Transverse colon (tissue), 4 donors: Measurements from ENCODE around the gene SNX30. TPM values are rescaled to one million over a fixed set of nuclear protein-coding genes. Genes with fewer than 3 reads are reported as not detected.

Experiments used
- DNase-seq: peaks from one replicate; pipeline ENCODE4 v3.0.0-alpha.2; 2019
- H3K27ac ChIP-seq, 4 donors: fragments of 200-600 bp; sonication (generic); 2 replicates each; pipeline ENCODE4 v1.5.1; 2016 to 2018; ENCODE audit warnings: inconsistent platforms in 4 of 4
- H3K27me3 ChIP-seq: fragments of 200-600 bp; sonication (generic); 2 replicates; pipeline ENCODE4 v1.5.1; 2017; ENCODE audit warnings: inconsistent platforms
- H3K36me3 ChIP-seq, 4 donors: fragments of 200-600 bp; sonication (generic); 2 replicates each; pipeline ENCODE4 v1.5.1; 2017 to 2019; ENCODE audit warnings: inconsistent platforms in 4 of 4
- H3K4me1 ChIP-seq, 4 donors: fragments of 200-600 bp; sonication (generic); 2 replicates each; pipeline ENCODE4 v1.5.1; 2017 to 2020; ENCODE audit warnings: inconsistent platforms in 4 of 4
- H3K4me3 ChIP-seq, 4 donors: fragments of 200-600 bp; sonication (generic); 1 replicate in 1 of 4; 2 replicates in 3 of 4; pipeline versions ENCODE4 v1.5.1 to v1.6.1; 2017 to 2019; ENCODE audit warnings: inconsistent platforms in 4 of 4
- H3K9me3 ChIP-seq, 2 donors: fragments of 200-600 bp; sonication (generic); 2 replicates each; pipeline ENCODE4 v1.5.1; 2017 to 2019; ENCODE audit warnings: inconsistent platforms in 2 of 2
- EP300 ChIP-seq: sonication (generic); formaldehyde crosslinking; IDR thresholded peaks from one replicate; pipeline ENCODE4 v1.6.1; 2017; ENCODE audit warnings: antibody characterized with exemption, low read depth
- POLR2A ChIP-seq: fragments of 450-650 bp; IDR thresholded peaks from one replicate; pipeline ENCODE4 v1.6.1; 2016; ENCODE audit warnings: antibody characterized with exemption, mild to moderate bottlenecking, moderate library complexity
- POLR2AphosphoS5 ChIP-seq, 3 donors: sonication (generic); formaldehyde crosslinking; IDR thresholded peaks; one replicate each; pipeline ENCODE4 v1.6.1; 2016; ENCODE audit warnings: antibody characterized with exemption in 3 of 3
- WGBS, 2 donors: methylation state at CpG; one replicate each; pipeline ENCODE4 v1.1.5; 2018; ENCODE audit warnings: low coverage in 1 of 2; 5-methylcytosine and 5-hydroxymethylcytosine counted together
- in situ Hi-C, 4 donors: fragments of 200-750 bp; cut with MboI; loops; one replicate each; pipeline versions ENCODE4 v1.15.0 to v1.15.1; 2017; ENCODE audit warnings: low sequenced_read_pairs in 3 of 4, low pct_ligation_motif_present in 1 of 4, low pct_unique_long_range_greater_than_20kb in 1 of 4
- intact Hi-C: fragments of 100-400 bp; cut with DNase I; formaldehyde crosslinking; loops from one replicate; pipeline ENCODE4 v1.15.1; 2023; ENCODE audit warnings: low total_unique reads
- total RNA-seq, 4 donors: library from RNA; depleted of rRNA; stranded (reverse); fragments of >200 nt; gene quantifications; one replicate each; pipeline ENCODE4 v1.1.0, GENCODE V29; 2016
- TF ChIP-seq, protein P1 (sequence below), 5 experiments: fragments of 200-600 bp in 3 of 5; fragments of 450-650 bp in 2 of 5; sonication (generic) in 3 of 5; IDR thresholded peaks; 1 replicate in 2 of 5; 2 replicates in 3 of 5; pipeline ENCODE4 v1.5.1; 2016 to 2017; ENCODE audit warnings: antibody characterized with exemption in 5 of 5, inconsistent platforms in 3 of 5, mild to moderate bottlenecking in 2 of 5, moderate library complexity in 1 of 5

Gene SNX30
- total RNA-seq, 4 donors from 2014 or later, result 15.7 to 46.4 (median 45.7) TPM

DNA sequence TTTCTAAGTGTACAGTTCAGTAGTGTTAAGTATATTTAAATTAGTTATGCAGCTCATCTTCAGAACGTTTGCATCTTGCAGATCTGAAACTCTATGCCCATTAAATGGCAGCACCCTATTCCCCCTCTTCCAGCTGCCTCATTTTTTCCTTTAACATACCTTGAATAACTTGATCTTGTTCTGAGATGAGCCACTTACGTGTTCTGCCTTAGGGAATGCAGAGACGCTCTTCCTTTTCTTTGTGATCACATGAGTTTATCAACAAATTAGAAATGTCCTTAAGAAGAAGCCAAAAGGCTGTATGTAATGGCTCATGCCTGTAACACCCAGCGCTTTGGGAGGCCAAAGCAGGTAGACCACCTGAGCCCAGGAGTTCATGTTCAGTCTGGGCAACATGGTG is 82.5 kb downstream of the SNX30 start:
- DNase-seq, result no peak
- Histone ChIP-seq H3K36me3 (no peaks in the 10 kb centered on the region), H3K27me3 (no peaks in the 10 kb centered on the region), H3K4me1 (peaks cover 6 to 58% (median 45%) of the 10 kb centered on the region in 4 donors), H3K27ac (no peak overlapping the region), H3K9me3 (no peaks in the 10 kb centered on the region), H3K4me3 (no peak overlapping the region)
- TF ChIP-seq, protein P1, sequence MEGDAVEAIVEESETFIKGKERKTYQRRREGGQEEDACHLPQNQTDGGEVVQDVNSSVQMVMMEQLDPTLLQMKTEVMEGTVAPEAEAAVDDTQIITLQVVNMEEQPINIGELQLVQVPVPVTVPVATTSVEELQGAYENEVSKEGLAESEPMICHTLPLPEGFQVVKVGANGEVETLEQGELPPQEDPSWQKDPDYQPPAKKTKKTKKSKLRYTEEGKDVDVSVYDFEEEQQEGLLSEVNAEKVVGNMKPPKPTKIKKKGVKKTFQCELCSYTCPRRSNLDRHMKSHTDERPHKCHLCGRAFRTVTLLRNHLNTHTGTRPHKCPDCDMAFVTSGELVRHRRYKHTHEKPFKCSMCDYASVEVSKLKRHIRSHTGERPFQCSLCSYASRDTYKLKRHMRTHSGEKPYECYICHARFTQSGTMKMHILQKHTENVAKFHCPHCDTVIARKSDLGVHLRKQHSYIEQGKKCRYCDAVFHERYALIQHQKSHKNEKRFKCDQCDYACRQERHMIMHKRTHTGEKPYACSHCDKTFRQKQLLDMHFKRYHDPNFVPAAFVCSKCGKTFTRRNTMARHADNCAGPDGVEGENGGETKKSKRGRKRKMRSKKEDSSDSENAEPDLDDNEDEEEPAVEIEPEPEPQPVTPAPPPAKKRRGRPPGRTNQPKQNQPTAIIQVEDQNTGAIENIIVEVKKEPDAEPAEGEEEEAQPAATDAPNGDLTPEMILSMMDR (IDR thresholded peaks at IDR 0.05), result no peak
- TF ChIP-seq POLR2A, result no peak
- TF ChIP-seq EP300, result no peak
- no peak for TF ChIP-seq POLR2AphosphoS5 (IDR thresholded peaks at IDR 0.05)
- in situ Hi-C loops, result no loop called here
- intact Hi-C loops, result no loop called here
- 75 to 83% methylated on average over 2 to 4 of the region's 4 CpGs for WGBS, 2 donors

DNA sequence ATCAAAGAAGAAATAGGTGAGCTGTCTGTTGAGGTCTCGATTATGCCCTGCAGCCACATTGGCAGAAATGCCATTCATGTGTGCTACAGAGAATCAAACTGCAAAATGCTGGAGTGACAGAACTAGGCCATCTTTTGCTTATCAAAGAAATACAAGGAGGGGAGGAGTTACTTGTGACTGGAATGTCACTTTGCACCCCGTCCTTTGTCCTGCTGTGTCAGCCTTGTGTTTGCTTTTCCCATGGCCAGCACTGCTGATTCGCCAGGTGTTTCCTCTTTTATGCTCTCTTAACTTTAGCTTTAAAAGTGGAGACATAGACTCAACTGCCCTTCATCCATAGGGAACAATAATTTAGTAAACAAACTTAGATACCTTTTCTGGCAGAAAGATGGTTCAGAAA is 85.8 kb downstream of the SNX30 start:
- peaks cover 6 to 56% (median 45%) of the 10 kb centered on the region in 4 donors for H3K4me1 ChIP-seq

DNA sequence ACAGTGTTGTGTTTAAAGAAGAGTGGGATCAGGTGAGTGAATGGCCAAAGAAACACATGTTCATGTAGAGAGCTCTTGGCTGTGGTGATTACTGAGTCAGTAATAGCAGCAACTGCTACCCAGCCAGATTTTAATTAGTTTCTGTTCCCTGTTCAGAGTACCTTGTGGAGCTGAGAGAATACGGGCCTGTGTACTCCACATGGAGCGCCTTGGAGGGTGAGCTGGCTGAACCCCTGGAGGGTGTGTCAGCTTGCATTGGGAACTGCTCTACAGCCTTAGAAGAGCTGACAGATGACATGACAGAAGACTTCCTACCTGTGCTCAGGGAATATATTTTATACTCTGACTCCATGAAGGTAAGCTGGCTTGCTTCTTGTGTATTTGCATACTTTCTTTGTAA is 87.8 kb downstream of the SNX30 start:
- in situ Hi-C loops (no loop called here), intact Hi-C loops (no loop called here)
- TF ChIP-seq POLR2A (no peak), POLR2AphosphoS5 (IDR thresholded peaks at IDR 0.05) (no peak), EP300 (no peak)
- TF ChIP-seq, protein P1 (IDR thresholded peaks at IDR 0.05), result no peak
- H3K36me3 ChIP-seq, result peaks cover 0 to 10% (median 4%) of the 10 kb centered on the region in 4 donors
- no peaks in the 10 kb centered on the region for H3K27me3 ChIP-seq
- H3K4me1 ChIP-seq, result peaks cover 4 to 50% (median 36%) of the 10 kb centered on the region in 4 donors
- peak; percentile 23 for DNase-seq
- H3K9me3 ChIP-seq, result no peaks in the 10 kb centered on the region
- peak overlapping the region in 2 of 4 donors; percentile 13 to 81 for H3K27ac ChIP-seq
- no peak overlapping the region for H3K4me3 ChIP-seq
- WGBS, 2 donors, result 65% methylated on average over 2 of the region's 2 CpGs; no CpG with 5 or more reads in 1 of the 2 donors

More for the DNA sequence above, 85.8 kb downstream of the SNX30 start:
- Histone ChIP-seq H3K27ac (peak overlapping the region; percentile 74 to 81 (median 78)), H3K9me3 (no peaks in the 10 kb centered on the region), H3K36me3 (peaks cover 0 to 10% (median 4%) of the 10 kb centered on the region in 4 donors), H3K27me3 (no peaks in the 10 kb centered on the region), H3K4me3 (no peak overlapping the region)
- WGBS, 2 donors, result 53 to 71% methylated on average over 1 to 3 of the region's 3 CpGs
- in situ Hi-C loops, result no loop called here
- intact Hi-C loops, result no loop called here
- TF ChIP-seq, protein P1 (IDR thresholded peaks at IDR 0.05), result no peak
- TF ChIP-seq POLR2AphosphoS5 (IDR thresholded peaks at IDR 0.05) (peak in 1 of 3 donors; percentile 26), EP300 (no peak), POLR2A (no peak)
- peak; percentile 73 for DNase-seq

DNA sequence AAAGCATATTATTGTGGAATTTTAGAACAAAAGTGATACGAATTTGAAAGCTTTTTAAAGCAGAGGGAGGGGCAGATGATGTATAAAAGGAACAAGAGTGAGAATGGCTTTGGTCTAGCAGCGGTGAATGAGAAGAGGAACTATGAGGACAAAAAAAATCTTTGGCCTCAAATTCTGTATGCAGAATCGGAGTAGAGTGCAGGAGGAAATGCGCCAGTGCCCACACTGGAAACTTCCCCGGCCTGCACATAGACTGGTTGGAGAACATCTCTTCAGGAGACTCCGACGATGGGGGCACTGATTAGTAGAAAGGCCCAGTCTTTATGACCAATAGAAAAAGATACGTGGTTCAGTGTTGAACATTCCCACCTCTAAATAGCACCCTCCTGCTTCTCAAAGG is 88.8 kb downstream of the SNX30 start:
- WGBS, 2 donors, result 71 to 82% methylated on average over 2 to 8 of the region's 8 CpGs
- no peak for DNase-seq

More for the DNA sequence above, 88.8 kb downstream of the SNX30 start:
- in situ Hi-C loops (no loop called here), intact Hi-C loops (no loop called here)
- H3K4me1 ChIP-seq, result peaks cover 4 to 42% (median 33%) of the 10 kb centered on the region in 4 donors
- H3K27me3 ChIP-seq, result no peaks in the 10 kb centered on the region
- no peaks in the 10 kb centered on the region for H3K9me3 ChIP-seq
- H3K36me3 ChIP-seq, result peaks cover 0 to 10% (median 4%) of the 10 kb centered on the region in 4 donors
- no peak overlapping the region for H3K27ac ChIP-seq
- TF ChIP-seq, protein P1 (IDR thresholded peaks at IDR 0.05), result no peak
- TF ChIP-seq POLR2A (no peak), EP300 (no peak), POLR2AphosphoS5 (IDR thresholded peaks at IDR 0.05) (no peak)
- H3K4me3 ChIP-seq, result no peak overlapping the region
